HCT116 (cell line): ENCODE measurements around the gene PGA5. TPM values are rescaled to one million over a fixed set of nuclear protein-coding genes. Genes with fewer than 3 reads are reported as not detected.

Experiments
- ATAC-seq: fragments of 200-7000 bp; cut with Tn5 transposase; 2 replicates; pipeline ENCODE4 v1.9.1; 2020; ENCODE audit warnings: mild to moderate bottlenecking, moderate library complexity
- BruUV-seq: library from RNA; stranded (reverse); fragments of 400-500 nt; replicated peaks from 2 replicates; lab custom pipeline; 2021; lab: Mats Ljungman, UMichigan
- CTCF ChIA-PET: fragments of 300-600 bp; sonication (Branson Sonifier 250); formaldehyde crosslinking; loops from one replicate; lab custom pipeline; 2021; ENCODE audit warnings: antibody characterized with exemption; lab: Charles Lee
- POLR2A ChIA-PET: fragments of 300-600, 350-600 bp; sonication (Branson Sonifier 250); formaldehyde crosslinking; loops from one replicate; lab custom pipeline; 2021; ENCODE audit warnings: antibody characterized with exemption; lab: Charles Lee
- RAD21 ChIA-PET, 2 experiments: fragments of 300-600 bp; sonication (Branson Sonifier 250); formaldehyde crosslinking; loops; one replicate each; lab custom pipeline; 2023; ENCODE audit warnings: low total read pairs in 2 of 2; ENCODE audit not compliant: uncharacterized antibody in 2 of 2, unreplicated experiment in 2 of 2, low non-redundant PET in 1 of 2; lab: Charles Lee
- DNase-seq: peaks from one replicate; pipeline ENCODE4 v3.0.0-alpha.2; 2010; ENCODE audit warnings: low read depth, low spot score
- H2AFZ ChIP-seq: fragments of 200-600 bp; shearing (Covaris generic), sonication (generic); 2 replicates; pipeline ENCODE4 v1.6.1; 2017; ENCODE audit warnings: low read depth, mixed run types, mixed read lengths, antibody characterized with exemption, low read length; ENCODE audit not compliant: poor library complexity, severe bottlenecking
- H3K27ac ChIP-seq: 2 replicates; pipeline ENCODE4 v1.5.1; 2012; ENCODE audit warnings: low read depth, low read length
- H3K27me3 ChIP-seq: fragments of 200-600 bp; sonication (generic); 2 replicates; pipeline ENCODE4 v1.6.1; 2016; ENCODE audit warnings: mixed run types, low read length, mixed read lengths; ENCODE audit not compliant: insufficient read depth
- H3K36me3 ChIP-seq, 2 experiments: fragments of 200-500 bp in 1 of 2; fragments of 200-600 bp in 1 of 2; sonication (Bioruptor generic) in 1 of 2; sonication (generic) in 1 of 2; 2 replicates each; pipeline versions ENCODE4 v1.5.1 to v1.6.1; 2014 to 2016; ENCODE audit warnings: low read length in 2 of 2, inconsistent platforms in 1 of 2, mixed read lengths in 1 of 2, mixed run types in 1 of 2; ENCODE audit not compliant: insufficient read depth in 2 of 2, control insufficient read depth in 1 of 2
- H3K4me1 ChIP-seq, 2 experiments: fragments of 200-600 bp in 1 of 2; sonication (generic) in 1 of 2; 2 replicates each; pipeline versions ENCODE4 v1.5.1 to v1.6.1; 2012 to 2017; ENCODE audit warnings: low read length in 2 of 2, inconsistent platforms in 1 of 2, mild to moderate bottlenecking in 1 of 2, mixed read lengths in 1 of 2, mixed run types in 1 of 2, moderate library complexity in 1 of 2; ENCODE audit not compliant: insufficient read depth in 2 of 2, control insufficient read depth in 1 of 2
- H3K4me2 ChIP-seq: fragments of 200-600 bp; sonication (generic); 2 replicates; pipeline ENCODE4 v1.6.1; 2017; ENCODE audit warnings: mixed run types, low read length, mixed read lengths
- H3K4me3 ChIP-seq, 2 experiments: fragments of 200-600 bp in 1 of 2; sonication (generic) in 1 of 2; replicated peaks in 1 of 2; 2 replicates each; pipeline ENCODE4 v1.5.1; 2011 to 2016; ENCODE audit warnings: low read length in 2 of 2, control low read depth in 1 of 2, low read depth in 1 of 2, mild to moderate bottlenecking in 1 of 2, mixed read lengths in 1 of 2, mixed run types in 1 of 2
- H3K79me2 ChIP-seq: fragments of 200-600 bp; sonication (generic); 2 replicates; pipeline ENCODE4 v1.6.1; 2017; ENCODE audit warnings: mild to moderate bottlenecking, mixed run types, low read length, moderate library complexity, mixed read lengths; ENCODE audit not compliant: insufficient read depth
- H3K9ac ChIP-seq: fragments of 200-600 bp; sonication (generic); 2 replicates; pipeline ENCODE4 v1.6.1; 2016; ENCODE audit warnings: low read length, mixed read lengths
- H3K9me2 ChIP-seq: fragments of 200-600 bp; sonication (generic), shearing (Covaris generic); 2 replicates; pipeline ENCODE4 v1.6.1; 2017; ENCODE audit warnings: mixed run types, mild to moderate bottlenecking, moderate library complexity; ENCODE audit not compliant: insufficient read depth
- H3K9me3 ChIP-seq, 2 experiments: fragments of 200-500 bp in 1 of 2; fragments of 200-600 bp in 1 of 2; sonication (Bioruptor generic) in 1 of 2; sonication (generic) in 1 of 2; 2 replicates each; pipeline ENCODE4 v1.6.1; 2014 to 2017; ENCODE audit warnings: low read length in 2 of 2, mixed read lengths in 2 of 2, inconsistent platforms in 1 of 2, low read depth in 1 of 2, mild to moderate bottlenecking in 1 of 2, mixed run types in 1 of 2, moderate library complexity in 1 of 2; ENCODE audit not compliant: control insufficient read depth in 1 of 2, insufficient read depth in 1 of 2
- H4K20me1 ChIP-seq: fragments of 200-600 bp; sonication (generic), shearing (Covaris generic); 2 replicates; pipeline ENCODE4 v1.6.1; 2017; ENCODE audit warnings: mixed run types, mild to moderate bottlenecking, moderate library complexity; ENCODE audit not compliant: insufficient read depth
- CEBPB ChIP-seq: IDR thresholded peaks from 2 replicates; pipeline ENCODE4 v1.6.1; 2012; ENCODE audit warnings: low read depth
- ELF1 ChIP-seq: IDR thresholded peaks from 2 replicates; pipeline ENCODE4 v1.6.1; 2012; ENCODE audit warnings: low read depth, borderline replicate concordance
- EZH2 ChIP-seq: fragments of 200-600 bp; sonication (generic); IDR thresholded peaks from 2 replicates; pipeline ENCODE4 v1.6.1; 2017; ENCODE audit warnings: antibody characterized with exemption, mixed run types
- POLR2A ChIP-seq: IDR thresholded peaks from 2 replicates; pipeline ENCODE4 v1.7.0; 2011; ENCODE audit warnings: borderline replicate concordance; ENCODE audit not compliant: insufficient read depth, insufficient read length; ENCODE audit errors: extremely low read depth
- RAD21 ChIP-seq: IDR thresholded peaks from 2 replicates; pipeline ENCODE4 v1.6.1; 2012; ENCODE audit warnings: low read depth, mild to moderate bottlenecking
- SIN3A ChIP-seq: IDR thresholded peaks from 2 replicates; pipeline ENCODE4 v1.6.1; 2012; ENCODE audit warnings: low read depth
- SP1 ChIP-seq: IDR thresholded peaks from 2 replicates; pipeline ENCODE4 v1.6.1; 2012; ENCODE audit warnings: low read depth
- SRF ChIP-seq: IDR thresholded peaks from 2 replicates; pipeline ENCODE4 v1.6.1; 2012; ENCODE audit warnings: low read depth
- TCF7L2 ChIP-seq: IDR thresholded peaks from 2 replicates; pipeline ENCODE4 v1.7.0; 2011; ENCODE audit warnings: borderline replicate concordance, inconsistent platforms; ENCODE audit not compliant: insufficient read depth, insufficient read length; ENCODE audit errors: extremely low read depth
- YY1 ChIP-seq: IDR thresholded peaks from 2 replicates; pipeline ENCODE4 v1.6.1; 2011; ENCODE audit warnings: low read length, low read depth, moderate library complexity, mild to moderate bottlenecking; ENCODE audit not compliant: insufficient replicate concordance; ENCODE audit errors: extremely low read depth
- ZFX ChIP-seq: fragments of 450-650 bp; IDR thresholded peaks from 2 replicates; pipeline ENCODE4 v1.6.1; 2017
- ZNF274 ChIP-seq: fragments of 200-500 bp; sonication (Bioruptor generic); IDR thresholded peaks from 2 replicates; pipeline ENCODE4 v1.6.1; 2014; ENCODE audit warnings: mild to moderate bottlenecking, low read depth, low read length, inconsistent platforms
- intact Hi-C: fragments of 100-400 bp; cut with micrococcal nuclease; formaldehyde crosslinking; loops from 2 replicates; pipeline ENCODE4 v1.10.0; 2022
- total RNA-seq: library from RNA; stranded (reverse); gene quantifications from one replicate; pipeline ENCODE4 v1.2.1, GENCODE V29; 2021; ENCODE audit not compliant: unreplicated experiment
- TF ChIP-seq, protein P1 (sequence below): IDR thresholded peaks from 2 replicates; pipeline ENCODE4 v1.6.1; 2012
- TF ChIP-seq, protein P2 (sequence below): IDR thresholded peaks from 2 replicates; pipeline ENCODE4 v1.6.1; 2012

PGA5 gene
- total RNA-seq, 1 experiment from 2014 or later = not detected

DNA sequence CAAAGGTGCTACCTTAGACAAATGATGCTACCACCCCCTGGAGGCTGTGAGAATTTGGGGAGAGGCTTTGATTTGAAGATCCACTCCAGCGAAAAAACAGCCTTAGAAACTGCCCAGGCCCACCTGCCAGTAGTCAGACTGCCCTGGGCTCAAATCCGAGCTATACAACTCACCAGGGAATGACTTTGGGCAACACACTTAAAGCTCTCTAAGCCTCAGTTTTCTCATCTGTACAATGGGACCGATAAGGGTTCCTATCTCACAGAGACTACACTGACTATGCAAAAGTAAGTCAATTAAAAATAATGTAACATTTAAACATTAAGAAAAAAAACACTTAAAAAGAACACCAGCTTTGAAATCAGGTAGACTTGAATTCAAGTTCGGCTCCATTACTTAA is 34.2 kb downstream of the PGA5 start:
- CTCF ChIA-PET = no interaction called here
- POLR2A ChIA-PET = no interaction called here
- intact Hi-C loops = no loop called here

DNA sequence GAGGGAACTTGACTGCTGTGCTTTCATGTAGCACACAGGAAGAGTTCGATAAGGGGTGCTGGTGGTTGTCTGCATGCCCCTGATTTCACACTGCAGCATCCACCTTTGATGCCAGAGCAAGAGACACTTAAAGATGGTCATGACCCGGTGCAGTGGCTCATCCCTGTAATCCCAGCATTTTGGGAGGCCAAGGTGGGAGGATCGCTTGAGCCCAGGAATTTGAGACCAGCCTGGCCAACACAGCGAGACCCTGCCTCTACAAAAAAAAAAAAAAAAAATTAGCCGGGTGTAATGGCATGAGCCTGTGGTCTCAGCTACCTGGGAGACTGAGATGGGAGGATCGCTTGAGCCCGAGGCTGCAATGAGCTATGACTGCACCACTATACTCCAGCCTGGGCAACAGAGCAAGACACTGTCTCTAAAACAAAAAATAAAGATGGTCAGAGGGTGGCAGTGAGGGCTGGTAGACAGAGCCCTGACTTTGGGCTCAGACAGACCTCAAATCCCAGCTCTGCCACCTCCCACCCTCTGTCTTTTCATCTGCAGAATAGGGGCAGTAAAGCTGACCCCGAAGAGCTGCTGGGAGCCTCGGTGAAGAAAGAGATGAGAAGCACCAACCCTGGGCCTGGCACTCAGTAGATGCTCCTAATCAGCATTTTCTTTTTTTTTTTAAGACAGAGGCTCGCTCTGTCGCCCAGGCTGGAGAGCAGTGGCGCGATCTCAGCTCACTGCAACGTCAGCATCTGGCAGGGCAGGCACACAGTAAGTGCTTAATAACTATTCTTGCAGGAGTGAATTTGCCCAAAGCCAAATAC is 36.4 kb downstream of the PGA5 start:
- no peaks in the 10 kb centered on the region for H4K20me1 ChIP-seq
- no peak overlapping the region for H3K27ac ChIP-seq
- TF ChIP-seq EZH2 (no peak), RAD21 (no peak), CEBPB (no peak), SRF (no peak), ELF1 (no peak), ZNF274 (no peak), SIN3A (no peak), SP1 (no peak), YY1 (no peak), ZFX (no peak)
- TF ChIP-seq, protein P1, sequence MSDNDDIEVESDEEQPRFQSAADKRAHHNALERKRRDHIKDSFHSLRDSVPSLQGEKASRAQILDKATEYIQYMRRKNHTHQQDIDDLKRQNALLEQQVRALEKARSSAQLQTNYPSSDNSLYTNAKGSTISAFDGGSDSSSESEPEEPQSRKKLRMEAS = no peak
- TF ChIP-seq, protein P2, sequence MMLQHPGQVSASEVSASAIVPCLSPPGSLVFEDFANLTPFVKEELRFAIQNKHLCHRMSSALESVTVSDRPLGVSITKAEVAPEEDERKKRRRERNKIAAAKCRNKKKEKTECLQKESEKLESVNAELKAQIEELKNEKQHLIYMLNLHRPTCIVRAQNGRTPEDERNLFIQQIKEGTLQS = no peak
- RAD21 ChIA-PET = no interaction called here
- no peaks in the 10 kb centered on the region for H3K36me3 ChIP-seq
- no peak overlapping the region for H3K9ac ChIP-seq
- H3K4me3 ChIP-seq = no peak overlapping the region
- H2AFZ ChIP-seq = no peak overlapping the region
- CTCF ChIA-PET = no interaction called here
- intact Hi-C loops = no loop called here
- H3K4me1 ChIP-seq = peaks cover 0 to 7% of the 10 kb centered on the region in 2 experiments; a peak in 2 of 4 replicates
- BruUV-seq = no TSS peak
- POLR2A ChIA-PET = no interaction called here
- no peak for ATAC-seq
- no peaks in the 10 kb centered on the region for H3K9me3 ChIP-seq
- no peaks in the 10 kb centered on the region for H3K27me3 ChIP-seq
- H3K4me2 ChIP-seq = no peak overlapping the region
- H3K79me2 ChIP-seq = no peaks in the 10 kb centered on the region
- no peaks in the 10 kb centered on the region for H3K9me2 ChIP-seq
- DNase-seq = no peak

More for the DNA sequence above, 34.2 kb downstream of the PGA5 start:
- Histone ChIP-seq H3K4me2 (no peak overlapping the region), H3K4me1 (no peaks in the 10 kb centered on the region), H3K4me3 (no peak overlapping the region), H3K27ac (no peak overlapping the region), H3K79me2 (no peaks in the 10 kb centered on the region), H3K9ac (no peak overlapping the region), H3K9me3 (no peaks in the 10 kb centered on the region), H2AFZ (no peak overlapping the region), H3K27me3 (no peaks in the 10 kb centered on the region), H4K20me1 (no peaks in the 10 kb centered on the region), H3K9me2 (no peaks in the 10 kb centered on the region), H3K36me3 (no peaks in the 10 kb centered on the region)
- RAD21 ChIA-PET = no interaction called here
- BruUV-seq = no TSS peak
- ATAC-seq (no peak), DNase-seq (no peak)
- TF ChIP-seq POLR2A (no peak), EZH2 (no peak), CEBPB (no peak), TCF7L2 (no peak), SIN3A (no peak), ZFX (no peak)
- TF ChIP-seq, protein P1 = no peak
